Erythroblast (primary cell): ENCODE measurements around the gene OPALIN.

Experiments
- GATA1 ChIP-seq: IDR thresholded peaks from 2 replicates; pipeline ENCODE4 v1.6.1; 2011; ENCODE audit warnings: low read depth, mild to moderate bottlenecking, control low read depth, low read length, moderate library complexity
- POLR2A ChIP-seq: IDR thresholded peaks from 2 replicates; pipeline ENCODE4 v1.6.1; 2011; ENCODE audit warnings: mild to moderate bottlenecking, low read length

DNA sequence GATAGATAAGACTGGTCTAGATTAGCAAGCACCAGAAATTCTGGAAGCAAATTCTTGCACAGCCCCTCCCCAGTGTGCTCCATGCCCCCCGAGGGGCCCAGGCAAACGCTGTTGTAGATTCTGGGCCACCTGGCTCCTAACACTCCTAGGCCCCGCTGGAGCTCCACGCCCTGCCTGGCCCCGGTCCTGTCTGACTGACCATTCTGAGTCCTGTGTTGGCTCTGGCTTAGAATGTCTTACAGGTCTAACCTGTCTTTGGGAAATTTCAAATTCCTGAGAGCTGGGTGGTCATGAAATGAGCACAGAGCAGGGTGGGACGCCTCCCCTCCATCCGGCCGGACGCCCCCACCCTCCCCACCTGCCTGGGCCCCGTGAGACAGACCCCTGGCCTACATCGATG is 12.6 kb upstream of the OPALIN start:
- no peak for TF ChIP-seq POLR2A
- TF ChIP-seq GATA1: no peak
